Amygdala (tissue), 56 donors: ENCODE data around the gene SHROOM3.
"Not testable (repeated sequence)": the region's sequence is repeated elsewhere in the genome, so short reads cannot be mapped to it uniquely, and the experiment has no call there.

Experiments used
- DNase-seq, 56 donors: peaks; one replicate each; lab custom pipeline; 2025; lab: John Stamatoyannopoulos, UW

SHROOM3 gene

GRCh38 chr4:76706581-76706980 lies 271.6 kb downstream of the SHROOM3 start:
- DNase-seq = no peak

- no peak for DNase-seq
Measured at GRCh38 chr4:76708971-76709771, 274.1 kb downstream of the SHROOM3 start.

GRCh38 chr4:76709772-76710090 lies 274.7 kb downstream of the SHROOM3 start:
- DNase-seq = no peak

GRCh38 chr4:76712564-76712963 lies 277.5 kb downstream of the SHROOM3 start:
- DNase-seq = no peak

GRCh38 chr4:76714226-76714625 lies 279.2 kb downstream of the SHROOM3 start:
- DNase-seq = no peak

GRCh38 chr4:76716020-76716419 lies 281.0 kb downstream of the SHROOM3 start:
- DNase-seq = no peak

GRCh38 chr4:76716658-76717057 lies 281.6 kb downstream of the SHROOM3 start:
- DNase-seq = no peak

GRCh38 chr4:76717431-76717830 lies 282.4 kb downstream of the SHROOM3 start:
- no peak for DNase-seq

GRCh38 chr4:76718021-76718420 lies 283.0 kb downstream of the SHROOM3 start:
- no peak for DNase-seq

- no peak for DNase-seq
Measured at GRCh38 chr4:76718831-76719230, 283.8 kb downstream of the SHROOM3 start.

GRCh38 chr4:76720121-76720520 lies 285.1 kb downstream of the SHROOM3 start:
- DNase-seq = no peak

GRCh38 chr4:76722146-76722545 lies 287.1 kb downstream of the SHROOM3 start:
- DNase-seq = not testable (repeated sequence)

GRCh38 chr4:76722838-76723237 lies 287.8 kb downstream of the SHROOM3 start:
- DNase-seq = no peak

- no peak for DNase-seq
Measured at GRCh38 chr4:76723373-76723772, 288.3 kb downstream of the SHROOM3 start.

GRCh38 chr4:76723924-76724323 lies 288.9 kb downstream of the SHROOM3 start:
- DNase-seq = no peak

GRCh38 chr4:76725039-76725438 lies 290.0 kb downstream of the SHROOM3 start:
- DNase-seq = no peak

- no peak for DNase-seq
Measured at GRCh38 chr4:76726176-76726575, 291.1 kb downstream of the SHROOM3 start.

- DNase-seq = no peak
Measured at GRCh38 chr4:76726631-76727030, 291.6 kb downstream of the SHROOM3 start.

- not testable (repeated sequence) for DNase-seq
Measured at GRCh38 chr4:76727934-76728333, 292.9 kb downstream of the SHROOM3 start.

GRCh38 chr4:76729460-76729859 lies 294.4 kb downstream of the SHROOM3 start:
- no peak for DNase-seq

- no peak for DNase-seq
Measured at GRCh38 chr4:76729980-76730379, 295.0 kb downstream of the SHROOM3 start.

- DNase-seq = no peak
Measured at GRCh38 chr4:76732246-76732645, 297.2 kb downstream of the SHROOM3 start.
